ENCODE results near the gene C2CD4A. TPM values are rescaled to one million over a fixed set of nuclear protein-coding genes. Genes with fewer than 3 reads are reported as not detected.

C2CD4A gene
- total and polyA plus RNA-seq, 2 donors (not counting 3 experiments of a cell fraction or from before 2014, with no cell fraction given), result 0.33 to 0.46 TPM

DNA sequence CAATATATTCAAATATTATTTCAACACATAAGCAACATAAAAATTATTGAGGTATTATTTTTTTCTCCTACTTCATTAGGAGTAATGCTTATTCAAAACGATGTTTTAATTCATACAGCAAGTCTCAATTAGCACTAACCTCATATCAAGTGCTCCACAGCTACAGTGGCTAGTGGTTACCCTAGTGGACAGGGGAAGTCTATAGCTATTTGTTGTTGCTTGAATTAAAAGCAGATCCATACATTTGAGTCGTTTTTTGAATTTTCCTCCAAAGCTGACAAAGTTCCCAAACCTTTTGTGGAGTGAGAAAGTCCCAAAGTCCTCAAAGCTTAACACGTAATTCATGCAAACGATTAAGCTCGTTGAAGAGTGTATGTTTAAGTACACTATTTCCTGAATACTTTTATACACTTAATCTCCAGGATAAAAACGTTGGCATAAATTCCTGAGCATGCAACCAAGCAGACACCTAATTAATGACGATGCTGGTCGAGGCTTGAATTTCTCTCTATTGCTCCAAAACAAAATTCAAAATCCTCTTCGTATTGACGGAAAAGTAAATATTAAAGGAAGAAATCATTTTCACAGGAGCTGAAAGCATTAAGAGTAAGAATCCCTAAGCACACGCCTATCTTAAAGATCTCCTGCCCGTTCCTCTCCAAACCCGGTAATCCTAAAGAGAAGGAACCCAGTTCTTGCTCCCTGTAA, 7.5 kb upstream of the C2CD4A start:
- no peak for FAIRE-seq
- POLR2A ChIA-PET, result interaction anchor here (1.7 kb wide), 1 partner anchor 106 kb away, joined by 5 read pairs; the partner anchor contains the start of gene C2CD4B
- peaks cover 37% of the 10 kb centered on the region for H3K79me2 ChIP-seq (ENCODE audit: control insufficient read depth, insufficient read depth, low read length)

DNA sequence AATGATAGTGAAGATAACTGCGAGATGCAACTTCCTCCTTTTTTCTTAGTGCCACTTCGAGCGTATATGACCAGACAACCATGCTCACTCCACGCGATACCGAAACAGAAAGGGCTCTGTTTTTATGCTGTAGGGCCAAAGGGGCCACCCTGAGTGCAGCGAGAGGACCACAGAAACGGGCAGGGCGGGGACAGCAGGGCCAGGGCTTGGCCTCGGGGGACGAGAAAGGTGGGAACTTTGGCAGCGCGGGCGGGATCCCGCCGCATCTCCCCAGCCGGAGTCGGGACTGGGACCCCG, 7.0 kb upstream of the C2CD4A start:
- no peak for FAIRE-seq
- Histone ChIP-seq H3K9me1 (replicated peaks; ENCODE audit: control insufficient read depth, extremely low read depth, insufficient read depth, low read length) (no peaks in the 10 kb centered on the region), H3K36me3 (ENCODE audit: control insufficient read depth in 2 of 2, extremely low read depth in 1 of 2, insufficient read depth in 2 of 2, low read length in 2 of 2) (no peaks in the 10 kb centered on the region), H3K27ac (ENCODE audit: insufficient read depth, low read depth, low read length) (peak overlapping the region; percentile 81), H3K79me2 (ENCODE audit: control insufficient read depth, insufficient read depth, low read length) (peaks cover 35% of the 10 kb centered on the region), H3K4me1 (ENCODE audit: control insufficient read depth, extremely low read depth, insufficient read depth, low read length) (peaks cover 25% of the 10 kb centered on the region), H3K4me3 (replicated peaks in 1 of 3; ENCODE audit: insufficient read depth in 1 of 3, low read depth in 1 of 3, low read length in 3 of 3) (peak overlapping the region; percentile 90 to 99 (median 92)), H3K27me3 (ENCODE audit: control insufficient read depth in 2 of 2, insufficient read depth in 2 of 2, low read length in 2 of 2) (no peaks in the 10 kb centered on the region), H3K4me2 (ENCODE audit: insufficient read depth, low read length) (peak overlapping the region; percentile 99), H3K9ac (replicated peaks; ENCODE audit: extremely low read depth, insufficient read depth, low read length) (peak overlapping the region; percentile 92), H4K20me1 (replicated peaks; ENCODE audit: control insufficient read depth, extremely low read depth, insufficient read depth, low read length) (no peaks in the 10 kb centered on the region), H2AFZ (ENCODE audit: low read depth, low read length) (peak overlapping the region; percentile 93), H3K9me3 (replicated peaks; ENCODE audit: control insufficient read depth, insufficient read depth, low read length) (no peaks in the 10 kb centered on the region)
- intact Hi-C loops (cut with micrococcal nuclease), result loop anchor here (1.0 to 2.0 kb wide), 2 partner anchors 9 to 113 kb away; no protein-coding TSS in a partner anchor
- DNase-seq (ENCODE audit: low read depth, low spot score), result no peak
- ChIA-PET CTCF (interaction anchor here (1.1 to 3.5 kb wide), 22 partner anchors 10 to 248 kb away, joined by 3 to 29 read pairs (median 8); partner anchors contain the start of gene C2CD4B), POLR2A (interaction anchor here (1.1 to 1.7 kb wide), 2 partner anchors 59 to 105 kb away, joined by 4 to 5 read pairs; partner anchors contain the start of gene C2CD4B)
- dilution Hi-C loops (cut with MboI; ENCODE audit: extremely low pct_ligation_motif_present, low sequenced_read_pairs), result no loop called here
- BruUV-seq (replicated peaks), result no TSS peak
- no peak for TF ChIP-seq JUN (IDR thresholded peaks at IDR 0.05; ENCODE audit: borderline replicate concordance, insufficient read depth, insufficient read length, low read depth)
- no peak for TF ChIP-seq FOS (IDR thresholded peaks at IDR 0.05; ENCODE audit: borderline replicate concordance, insufficient read depth, low read length)
- TF ChIP-seq, protein P1, sequence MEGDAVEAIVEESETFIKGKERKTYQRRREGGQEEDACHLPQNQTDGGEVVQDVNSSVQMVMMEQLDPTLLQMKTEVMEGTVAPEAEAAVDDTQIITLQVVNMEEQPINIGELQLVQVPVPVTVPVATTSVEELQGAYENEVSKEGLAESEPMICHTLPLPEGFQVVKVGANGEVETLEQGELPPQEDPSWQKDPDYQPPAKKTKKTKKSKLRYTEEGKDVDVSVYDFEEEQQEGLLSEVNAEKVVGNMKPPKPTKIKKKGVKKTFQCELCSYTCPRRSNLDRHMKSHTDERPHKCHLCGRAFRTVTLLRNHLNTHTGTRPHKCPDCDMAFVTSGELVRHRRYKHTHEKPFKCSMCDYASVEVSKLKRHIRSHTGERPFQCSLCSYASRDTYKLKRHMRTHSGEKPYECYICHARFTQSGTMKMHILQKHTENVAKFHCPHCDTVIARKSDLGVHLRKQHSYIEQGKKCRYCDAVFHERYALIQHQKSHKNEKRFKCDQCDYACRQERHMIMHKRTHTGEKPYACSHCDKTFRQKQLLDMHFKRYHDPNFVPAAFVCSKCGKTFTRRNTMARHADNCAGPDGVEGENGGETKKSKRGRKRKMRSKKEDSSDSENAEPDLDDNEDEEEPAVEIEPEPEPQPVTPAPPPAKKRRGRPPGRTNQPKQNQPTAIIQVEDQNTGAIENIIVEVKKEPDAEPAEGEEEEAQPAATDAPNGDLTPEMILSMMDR (IDR thresholded peaks at IDR 0.05; ENCODE audit: extremely low read depth in 1 of 2, insufficient read depth in 1 of 2, low read depth in 1 of 2, low read length in 2 of 2), result no peak
- peak; percentile 19 for TF ChIP-seq GATA2 (IDR thresholded peaks at IDR 0.05; ENCODE audit: insufficient read depth, insufficient read length, low read depth, low read length)

More for the DNA sequence above, 7.5 kb upstream of the C2CD4A start:
- Histone ChIP-seq H3K27me3 (ENCODE audit: control insufficient read depth in 2 of 2, insufficient read depth in 2 of 2, low read length in 2 of 2) (no peaks in the 10 kb centered on the region), H3K4me1 (ENCODE audit: control insufficient read depth, extremely low read depth, insufficient read depth, low read length) (peaks cover 23% of the 10 kb centered on the region), H3K36me3 (ENCODE audit: control insufficient read depth in 2 of 2, extremely low read depth in 1 of 2, insufficient read depth in 2 of 2, low read length in 2 of 2) (no peaks in the 10 kb centered on the region), H3K9me1 (replicated peaks; ENCODE audit: control insufficient read depth, extremely low read depth, insufficient read depth, low read length) (no peaks in the 10 kb centered on the region), H3K4me3 (replicated peaks in 1 of 3; ENCODE audit: insufficient read depth in 1 of 3, low read depth in 1 of 3, low read length in 3 of 3) (peak overlapping the region; percentile 90 to 99 (median 92)), H2AFZ (ENCODE audit: low read depth, low read length) (peak overlapping the region; percentile 93), H4K20me1 (replicated peaks; ENCODE audit: control insufficient read depth, extremely low read depth, insufficient read depth, low read length) (no peaks in the 10 kb centered on the region), H3K27ac (ENCODE audit: insufficient read depth, low read depth, low read length) (peak overlapping the region; percentile 81), H3K9me3 (replicated peaks; ENCODE audit: control insufficient read depth, insufficient read depth, low read length) (no peaks in the 10 kb centered on the region), H3K9ac (replicated peaks; ENCODE audit: extremely low read depth, insufficient read depth, low read length) (peak overlapping the region; percentile 92), H3K4me2 (ENCODE audit: insufficient read depth, low read length) (peak overlapping the region; percentile 99)
- intact Hi-C loops (cut with micrococcal nuclease) (no loop called here), dilution Hi-C loops (cut with MboI; ENCODE audit: extremely low pct_ligation_motif_present, low sequenced_read_pairs) (no loop called here)
- TSS peak; percentile 38 for BruUV-seq (replicated peaks)
- DNase-seq (ENCODE audit: low read depth, low spot score), result peak; percentile 61
- no peak for TF ChIP-seq EZH2 (IDR thresholded peaks at IDR 0.05; ENCODE audit: borderline replicate concordance, low read depth, low read length, severe bottlenecking)
- TF ChIP-seq, protein P1 (IDR thresholded peaks at IDR 0.05; ENCODE audit: extremely low read depth in 1 of 2, insufficient read depth in 1 of 2, low read depth in 1 of 2, low read length in 2 of 2), result peak; percentile 4 to 21
- CTCF ChIA-PET, result interaction anchor here (0.7 to 3.5 kb wide), 19 partner anchors 11 to 248 kb away, joined by 3 to 27 read pairs (median 7); partner anchors contain the start of gene C2CD4B
